WTC11 (cell line): Measurements from ENCODE around the gene NMRK1. TPM values are rescaled to one million over a fixed set of nuclear protein-coding genes. Genes with fewer than 3 reads are reported as not detected.

ENCODE experiments used
- ATAC-seq: fragments of 200-7000 bp; cut with Tn5 transposase; 2 replicates; pipeline ENCODE4 v1.10.0; 2021; ENCODE audit warnings: mild to moderate bottlenecking, moderate library complexity
- CTCF ChIA-PET: fragments of 300-600 bp; sonication (Branson Sonifier 250); formaldehyde crosslinking; loops from one replicate; lab custom pipeline; 2021; ENCODE audit warnings: antibody characterized with exemption; lab: Charles Lee
- POLR2A ChIA-PET: fragments of 350-600 bp; sonication (Branson Sonifier 250); formaldehyde crosslinking; loops from one replicate; lab custom pipeline; 2021; ENCODE audit warnings: antibody characterized with exemption; lab: Charles Lee
- DNase-seq: peaks from one replicate; pipeline ENCODE4 v3.0.0; 2021; ENCODE audit warnings: low spot score
- H3K27ac Mint-ChIP-seq: 2 replicates; pipeline ENCODE4 v1.8.0; 2021; ENCODE audit warnings: mixed read lengths
- H3K27me3 Mint-ChIP-seq: 2 replicates; pipeline ENCODE4 v1.8.0; 2021; ENCODE audit warnings: low read depth, mild to moderate bottlenecking, moderate library complexity, mixed read lengths
- H3K36me3 Mint-ChIP-seq: 2 replicates; pipeline ENCODE4 v1.8.0; 2021; ENCODE audit warnings: mixed read lengths
- H3K4me1 Mint-ChIP-seq: 2 replicates; pipeline ENCODE4 v1.8.0; 2022; ENCODE audit warnings: mixed read lengths
- H3K4me3 Mint-ChIP-seq: 2 replicates; pipeline ENCODE4 v1.8.0; 2021; ENCODE audit warnings: mild to moderate bottlenecking, moderate library complexity, mixed read lengths
- H3K9me3 Mint-ChIP-seq: 2 replicates; pipeline ENCODE4 v1.8.0; 2021; ENCODE audit warnings: mixed read lengths
- ATF1 ChIP-seq: sonication (generic); formaldehyde crosslinking; IDR thresholded peaks from 2 replicates; pipeline ENCODE4 v1.8.1; 2023; ENCODE audit warnings: mild to moderate bottlenecking, moderate library complexity, missing genetic modification reagents
- CBFB ChIP-seq: sonication (generic); formaldehyde crosslinking; IDR thresholded peaks from 2 replicates; pipeline ENCODE4 v1.8.1; 2022; ENCODE audit warnings: mild to moderate bottlenecking, low read depth, missing genetic modification reagents
- ETV6 ChIP-seq: sonication (generic); formaldehyde crosslinking; IDR thresholded peaks from 2 replicates; pipeline ENCODE4 v1.8.1; 2022; ENCODE audit warnings: mild to moderate bottlenecking, missing genetic modification reagents
- FOXJ3 ChIP-seq: sonication (generic); formaldehyde crosslinking; IDR thresholded peaks from 2 replicates; pipeline ENCODE4 v1.9.0; 2021; ENCODE audit warnings: missing genetic modification reagents, mild to moderate bottlenecking, borderline replicate concordance
- GRHL2 ChIP-seq: fragments of 250-450 bp; sonication (Bioruptor Pico); IDR thresholded peaks from 2 replicates; pipeline ENCODE4 v1.8.0; 2022; ENCODE audit warnings: mild to moderate bottlenecking, moderate library complexity; ENCODE audit not compliant: insufficient replicate concordance, severe bottlenecking
- JAZF1 ChIP-seq: fragments of 250-450 bp; sonication (Bioruptor Pico); IDR thresholded peaks from 2 replicates; pipeline ENCODE4 v1.9.0; 2021; ENCODE audit warnings: moderate library complexity, mild to moderate bottlenecking, inconsistent platforms
- MYBL2 ChIP-seq: sonication (generic); formaldehyde crosslinking; IDR thresholded peaks from 2 replicates; pipeline ENCODE4 v1.8.1; 2023; ENCODE audit warnings: mild to moderate bottlenecking, moderate library complexity, missing genetic modification reagents
- NFATC4 ChIP-seq: fragments of 250-450 bp; sonication (Bioruptor Pico); IDR thresholded peaks from 2 replicates; pipeline ENCODE4 v1.9.0; 2021; ENCODE audit warnings: mild to moderate bottlenecking
- NFE2L1 ChIP-seq: sonication (generic); formaldehyde crosslinking; IDR thresholded peaks from 2 replicates; pipeline ENCODE4 v1.8.1; 2023; ENCODE audit warnings: missing genetic modification reagents
- NR3C1 ChIP-seq: sonication (generic); formaldehyde crosslinking; conservative IDR thresholded peaks from 2 replicates; pipeline ENCODE4 v1.8.1; 2023; ENCODE audit warnings: low read depth, mild to moderate bottlenecking, missing genetic modification reagents
- RELA ChIP-seq: sonication (generic); formaldehyde crosslinking; IDR thresholded peaks from 2 replicates; pipeline ENCODE4 v1.8.1; 2022; ENCODE audit warnings: missing genetic modification reagents, mild to moderate bottlenecking, borderline replicate concordance
- SMAD4 ChIP-seq: sonication (generic); formaldehyde crosslinking; IDR thresholded peaks from 2 replicates; pipeline ENCODE4 v1.8.0; 2022; ENCODE audit warnings: mild to moderate bottlenecking, missing genetic modification reagents
- TEAD4 ChIP-seq: sonication (generic); formaldehyde crosslinking; IDR thresholded peaks from 2 replicates; pipeline ENCODE4 v1.8.0; 2022; ENCODE audit warnings: mild to moderate bottlenecking, missing genetic modification reagents
- TP53 ChIP-seq: sonication (generic); formaldehyde crosslinking; IDR thresholded peaks from 2 replicates; pipeline ENCODE4 v1.8.1; 2023; ENCODE audit warnings: mild to moderate bottlenecking, missing genetic modification reagents
- ZBTB21 ChIP-seq: sonication (generic); formaldehyde crosslinking; IDR thresholded peaks from 2 replicates; pipeline ENCODE4 v1.8.1; 2023; ENCODE audit warnings: mild to moderate bottlenecking, missing genetic modification reagents, borderline replicate concordance
- ZNF263 ChIP-seq: sonication (generic); formaldehyde crosslinking; IDR thresholded peaks from 2 replicates; pipeline ENCODE4 v1.8.1; 2022; ENCODE audit warnings: low read depth, mild to moderate bottlenecking, moderate library complexity, missing genetic modification reagents
- ZNF423 ChIP-seq: fragments of 250-450 bp; sonication (Bioruptor Pico); IDR thresholded peaks from 2 replicates; pipeline ENCODE4 v2.1.2; 2022; ENCODE audit warnings: mild to moderate bottlenecking, moderate library complexity
- total RNA-seq: library from RNA; stranded (reverse); gene quantifications from 3 replicates; pipeline ENCODE4 v1.2.3, GENCODE V29; 2021
- TF ChIP-seq, protein P1 (sequence below): sonication (generic); formaldehyde crosslinking; IDR thresholded peaks from 2 replicates; pipeline ENCODE4 v1.8.0; 2023; ENCODE audit warnings: mild to moderate bottlenecking, missing genetic modification reagents
- TF ChIP-seq, protein P2 (sequence below): sonication (generic); formaldehyde crosslinking; IDR thresholded peaks from 2 replicates; pipeline ENCODE4 v1.8.1; 2023; ENCODE audit warnings: mild to moderate bottlenecking, moderate library complexity, missing genetic modification reagents
- TF ChIP-seq, protein P3 (sequence below): sonication (generic); formaldehyde crosslinking; IDR thresholded peaks from 2 replicates; pipeline ENCODE4 v1.8.1; 2022; ENCODE audit warnings: low read depth, mild to moderate bottlenecking, moderate library complexity, missing genetic modification reagents, borderline replicate concordance
- TF ChIP-seq, protein P4 (sequence below): sonication (generic); formaldehyde crosslinking; IDR thresholded peaks from 2 replicates; pipeline ENCODE4 v1.8.0; 2022; ENCODE audit warnings: missing genetic modification reagents
- TF ChIP-seq, protein P5 (sequence below): sonication (generic); formaldehyde crosslinking; IDR thresholded peaks from 2 replicates; pipeline ENCODE4 v1.8.0; 2022; ENCODE audit warnings: mild to moderate bottlenecking, missing genetic modification reagents
- TF ChIP-seq, protein P6 (sequence below): sonication (generic); formaldehyde crosslinking; conservative IDR thresholded peaks from 2 replicates; pipeline ENCODE4 v1.8.1; 2022; ENCODE audit warnings: mild to moderate bottlenecking, missing genetic modification reagents

NMRK1 gene
- total RNA-seq, 1 experiment from 2014 or later: 14.5 TPM

DNA sequence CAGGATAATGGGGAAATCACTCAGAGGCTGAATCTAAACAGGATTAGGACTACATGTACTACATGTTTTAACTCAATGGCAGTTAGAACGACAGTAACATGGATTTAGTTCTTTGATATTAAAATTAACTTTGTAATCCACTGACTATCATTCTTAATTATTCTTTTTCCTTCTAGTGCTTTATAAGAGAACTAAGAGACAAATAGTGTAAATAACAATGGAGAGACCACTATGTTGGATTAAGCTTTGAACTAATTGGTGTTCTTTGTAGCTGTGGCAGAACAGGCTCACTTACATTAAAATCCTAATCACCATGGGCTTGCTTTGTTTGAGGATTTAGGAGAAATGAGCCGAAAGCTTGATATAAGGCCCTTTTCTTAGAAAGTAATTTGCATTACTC is 18.8 kb downstream of the NMRK1 start (continued):
- TF ChIP-seq GRHL2 (CRISPR knock-in tag): no peak
- TF ChIP-seq, protein P1, sequence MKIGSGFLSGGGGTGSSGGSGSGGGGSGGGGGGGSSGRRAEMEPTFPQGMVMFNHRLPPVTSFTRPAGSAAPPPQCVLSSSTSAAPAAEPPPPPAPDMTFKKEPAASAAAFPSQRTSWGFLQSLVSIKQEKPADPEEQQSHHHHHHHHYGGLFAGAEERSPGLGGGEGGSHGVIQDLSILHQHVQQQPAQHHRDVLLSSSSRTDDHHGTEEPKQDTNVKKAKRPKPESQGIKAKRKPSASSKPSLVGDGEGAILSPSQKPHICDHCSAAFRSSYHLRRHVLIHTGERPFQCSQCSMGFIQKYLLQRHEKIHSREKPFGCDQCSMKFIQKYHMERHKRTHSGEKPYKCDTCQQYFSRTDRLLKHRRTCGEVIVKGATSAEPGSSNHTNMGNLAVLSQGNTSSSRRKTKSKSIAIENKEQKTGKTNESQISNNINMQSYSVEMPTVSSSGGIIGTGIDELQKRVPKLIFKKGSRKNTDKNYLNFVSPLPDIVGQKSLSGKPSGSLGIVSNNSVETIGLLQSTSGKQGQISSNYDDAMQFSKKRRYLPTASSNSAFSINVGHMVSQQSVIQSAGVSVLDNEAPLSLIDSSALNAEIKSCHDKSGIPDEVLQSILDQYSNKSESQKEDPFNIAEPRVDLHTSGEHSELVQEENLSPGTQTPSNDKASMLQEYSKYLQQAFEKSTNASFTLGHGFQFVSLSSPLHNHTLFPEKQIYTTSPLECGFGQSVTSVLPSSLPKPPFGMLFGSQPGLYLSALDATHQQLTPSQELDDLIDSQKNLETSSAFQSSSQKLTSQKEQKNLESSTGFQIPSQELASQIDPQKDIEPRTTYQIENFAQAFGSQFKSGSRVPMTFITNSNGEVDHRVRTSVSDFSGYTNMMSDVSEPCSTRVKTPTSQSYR (CRISPR knock-in tag): no peak
- no peak for TF ChIP-seq NFE2L1
- TF ChIP-seq TEAD4 (CRISPR knock-in tag): no peak
- TF ChIP-seq NR3C1 (CRISPR knock-in tag): no peak
- TF ChIP-seq, protein P2, sequence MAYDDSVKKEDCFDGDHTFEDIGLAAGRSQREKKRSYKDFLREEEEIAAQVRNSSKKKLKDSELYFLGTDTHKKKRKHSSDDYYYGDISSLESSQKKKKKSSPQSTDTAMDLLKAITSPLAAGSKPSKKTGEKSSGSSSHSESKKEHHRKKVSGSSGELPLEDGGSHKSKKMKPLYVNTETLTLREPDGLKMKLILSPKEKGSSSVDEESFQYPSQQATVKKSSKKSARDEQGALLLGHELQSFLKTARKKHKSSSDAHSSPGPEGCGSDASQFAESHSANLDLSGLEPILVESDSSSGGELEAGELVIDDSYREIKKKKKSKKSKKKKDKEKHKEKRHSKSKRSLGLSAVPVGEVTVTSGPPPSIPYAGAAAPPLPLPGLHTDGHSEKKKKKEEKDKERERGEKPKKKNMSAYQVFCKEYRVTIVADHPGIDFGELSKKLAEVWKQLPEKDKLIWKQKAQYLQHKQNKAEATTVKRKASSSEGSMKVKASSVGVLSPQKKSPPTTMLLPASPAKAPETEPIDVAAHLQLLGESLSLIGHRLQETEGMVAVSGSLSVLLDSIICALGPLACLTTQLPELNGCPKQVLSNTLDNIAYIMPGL (CRISPR knock-in tag): no peak
- TF ChIP-seq, all 79 proteins: peak for 0

DNA sequence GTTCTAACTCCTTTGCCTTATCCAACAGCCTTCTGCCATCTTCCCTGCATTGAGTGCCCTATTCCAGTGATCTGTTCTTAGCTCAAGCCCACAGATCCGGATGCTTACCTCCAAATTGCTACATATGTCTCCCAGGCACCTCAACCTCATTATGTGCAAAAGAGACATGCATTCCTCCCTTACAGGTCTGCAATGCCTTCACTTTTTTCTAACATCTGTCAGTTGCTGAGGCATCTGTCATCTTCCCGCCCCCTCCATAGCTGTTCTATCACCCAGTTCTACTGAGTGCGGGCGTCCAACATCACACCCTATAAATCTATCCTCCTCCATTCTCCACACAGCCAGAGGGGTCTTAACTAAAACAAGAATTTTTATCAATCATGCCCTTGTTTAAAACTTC is 20.1 kb downstream of the NMRK1 start:
- Mint-ChIP-seq H3K4me3 (no peak overlapping the region), H3K36me3 (no peaks in the 10 kb centered on the region), H3K27me3 (no peaks in the 10 kb centered on the region), H3K27ac (no peak overlapping the region), H3K9me3 (no peaks in the 10 kb centered on the region), H3K4me1 (peaks cover 19% of the 10 kb centered on the region)
- TF ChIP-seq ZNF263 (CRISPR knock-in tag) (no peak), MYBL2 (CRISPR knock-in tag) (no peak)
- TF ChIP-seq, protein P3, sequence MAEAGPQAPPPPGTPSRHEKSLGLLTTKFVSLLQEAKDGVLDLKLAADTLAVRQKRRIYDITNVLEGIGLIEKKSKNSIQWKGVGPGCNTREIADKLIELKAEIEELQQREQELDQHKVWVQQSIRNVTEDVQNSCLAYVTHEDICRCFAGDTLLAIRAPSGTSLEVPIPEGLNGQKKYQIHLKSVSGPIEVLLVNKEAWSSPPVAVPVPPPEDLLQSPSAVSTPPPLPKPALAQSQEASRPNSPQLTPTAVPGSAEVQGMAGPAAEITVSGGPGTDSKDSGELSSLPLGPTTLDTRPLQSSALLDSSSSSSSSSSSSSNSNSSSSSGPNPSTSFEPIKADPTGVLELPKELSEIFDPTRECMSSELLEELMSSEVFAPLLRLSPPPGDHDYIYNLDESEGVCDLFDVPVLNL (CRISPR knock-in tag): no peak
- TF ChIP-seq, protein P4, sequence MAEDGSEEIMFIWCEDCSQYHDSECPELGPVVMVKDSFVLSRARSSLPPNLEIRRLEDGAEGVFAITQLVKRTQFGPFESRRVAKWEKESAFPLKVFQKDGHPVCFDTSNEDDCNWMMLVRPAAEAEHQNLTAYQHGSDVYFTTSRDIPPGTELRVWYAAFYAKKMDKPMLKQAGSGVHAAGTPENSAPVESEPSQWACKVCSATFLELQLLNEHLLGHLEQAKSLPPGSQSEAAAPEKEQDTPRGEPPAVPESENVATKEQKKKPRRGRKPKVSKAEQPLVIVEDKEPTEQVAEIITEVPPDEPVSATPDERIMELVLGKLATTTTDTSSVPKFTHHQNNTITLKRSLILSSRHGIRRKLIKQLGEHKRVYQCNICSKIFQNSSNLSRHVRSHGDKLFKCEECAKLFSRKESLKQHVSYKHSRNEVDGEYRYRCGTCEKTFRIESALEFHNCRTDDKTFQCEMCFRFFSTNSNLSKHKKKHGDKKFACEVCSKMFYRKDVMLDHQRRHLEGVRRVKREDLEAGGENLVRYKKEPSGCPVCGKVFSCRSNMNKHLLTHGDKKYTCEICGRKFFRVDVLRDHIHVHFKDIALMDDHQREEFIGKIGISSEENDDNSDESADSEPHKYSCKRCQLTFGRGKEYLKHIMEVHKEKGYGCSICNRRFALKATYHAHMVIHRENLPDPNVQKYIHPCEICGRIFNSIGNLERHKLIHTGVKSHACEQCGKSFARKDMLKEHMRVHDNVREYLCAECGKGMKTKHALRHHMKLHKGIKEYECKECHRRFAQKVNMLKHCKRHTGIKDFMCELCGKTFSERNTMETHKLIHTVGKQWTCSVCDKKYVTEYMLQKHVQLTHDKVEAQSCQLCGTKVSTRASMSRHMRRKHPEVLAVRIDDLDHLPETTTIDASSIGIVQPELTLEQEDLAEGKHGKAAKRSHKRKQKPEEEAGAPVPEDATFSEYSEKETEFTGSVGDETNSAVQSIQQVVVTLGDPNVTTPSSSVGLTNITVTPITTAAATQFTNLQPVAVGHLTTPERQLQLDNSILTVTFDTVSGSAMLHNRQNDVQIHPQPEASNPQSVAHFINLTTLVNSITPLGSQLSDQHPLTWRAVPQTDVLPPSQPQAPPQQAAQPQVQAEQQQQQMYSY (CRISPR knock-in tag): no peak
- no peak for ATAC-seq
- DNase-seq: no peak
- CTCF ChIA-PET: interaction anchor here (0.9 kb wide), 1 partner anchor 39 kb away, joined by 3 read pairs; no protein-coding TSS in a partner anchor
- POLR2A ChIA-PET: no interaction called here

DNA sequence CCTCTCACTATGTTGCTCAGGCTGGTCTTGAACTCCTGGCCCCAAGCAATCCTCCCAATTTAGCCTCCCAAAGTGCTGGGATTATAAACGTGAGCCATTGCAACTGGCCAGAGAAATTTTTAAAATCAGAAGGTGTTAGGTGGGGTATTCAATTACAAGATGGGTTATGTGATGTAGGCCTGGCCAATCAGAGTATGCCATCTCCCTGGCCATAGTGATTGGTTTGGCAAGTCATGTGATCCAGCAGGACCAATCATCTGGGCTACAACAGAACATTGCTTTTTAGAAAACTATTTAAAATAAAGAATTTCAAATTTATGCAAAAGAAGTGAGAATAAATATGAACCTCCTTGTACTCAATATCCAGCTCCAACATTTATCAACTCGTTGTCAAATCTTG is 22.4 kb downstream of the NMRK1 start:
- ChIA-PET CTCF (no interaction called here), POLR2A (no interaction called here)
- DNase-seq (no peak), ATAC-seq (no peak)
- Mint-ChIP-seq H3K4me3 (no peak overlapping the region), H3K36me3 (no peaks in the 10 kb centered on the region), H3K9me3 (no peaks in the 10 kb centered on the region), H3K27me3 (no peaks in the 10 kb centered on the region), H3K4me1 (peaks cover 10% of the 10 kb centered on the region), H3K27ac (no peak overlapping the region)
- TF ChIP-seq ZBTB21 (no peak), ETV6 (CRISPR knock-in tag) (no peak), TP53 (no peak), CBFB (CRISPR knock-in tag) (no peak), ATF1 (CRISPR knock-in tag) (no peak), NFATC4 (CRISPR knock-in tag) (no peak), JAZF1 (CRISPR knock-in tag) (no peak), ZNF423 (no peak), SMAD4 (CRISPR knock-in tag) (no peak), RELA (CRISPR knock-in tag) (no peak), FOXJ3 (CRISPR knock-in tag) (no peak)
- TF ChIP-seq, protein P5, sequence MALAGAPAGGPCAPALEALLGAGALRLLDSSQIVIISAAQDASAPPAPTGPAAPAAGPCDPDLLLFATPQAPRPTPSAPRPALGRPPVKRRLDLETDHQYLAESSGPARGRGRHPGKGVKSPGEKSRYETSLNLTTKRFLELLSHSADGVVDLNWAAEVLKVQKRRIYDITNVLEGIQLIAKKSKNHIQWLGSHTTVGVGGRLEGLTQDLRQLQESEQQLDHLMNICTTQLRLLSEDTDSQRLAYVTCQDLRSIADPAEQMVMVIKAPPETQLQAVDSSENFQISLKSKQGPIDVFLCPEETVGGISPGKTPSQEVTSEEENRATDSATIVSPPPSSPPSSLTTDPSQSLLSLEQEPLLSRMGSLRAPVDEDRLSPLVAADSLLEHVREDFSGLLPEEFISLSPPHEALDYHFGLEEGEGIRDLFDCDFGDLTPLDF (CRISPR knock-in tag): no peak
- TF ChIP-seq, protein P6, sequence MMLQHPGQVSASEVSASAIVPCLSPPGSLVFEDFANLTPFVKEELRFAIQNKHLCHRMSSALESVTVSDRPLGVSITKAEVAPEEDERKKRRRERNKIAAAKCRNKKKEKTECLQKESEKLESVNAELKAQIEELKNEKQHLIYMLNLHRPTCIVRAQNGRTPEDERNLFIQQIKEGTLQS (CRISPR knock-in tag): no peak
